Germinal center (tissue), 1 donor: ENCODE results near the gene GPS1.
"Not testable (repeated sequence)": the region's sequence is repeated elsewhere in the genome, so short reads cannot be mapped to it uniquely, and the experiment has no call there.

Experiments used
- DNase-seq: peaks from one replicate; pipeline ENCODE4 v3.0.0; 2012; ENCODE audit warnings: mixed read lengths, low spot score

The GPS1 gene

GRCh38 chr17:82028966-82029365 lies 22.7 kb upstream of the GPS1 start:
- DNase-seq, result no peak

GRCh38 chr17:82029391-82029790 lies 22.3 kb upstream of the GPS1 start:
- DNase-seq, result no peak

- no peak for DNase-seq
Measured at GRCh38 chr17:82029990-82030469, 21.7 kb upstream of the GPS1 start.

GRCh38 chr17:82030470-82031302 lies 21.0 kb upstream of the GPS1 start:
- peak; percentile 74 for DNase-seq

GRCh38 chr17:82031303-82031884 lies 20.3 kb upstream of the GPS1 start, which contains the start of gene RAC3:
Gene RAC3, plus strand, starts transcription at chr17:82031678. Its CDS starts 84 bp downstream, at chr17:82031762.
- no peak for DNase-seq

GRCh38 chr17:82031885-82032627 lies 19.6 kb upstream of the GPS1 start:
- DNase-seq, result peak; percentile 33

GRCh38 chr17:82033359-82034085 lies 18.2 kb upstream of the GPS1 start:
- no peak for DNase-seq

- DNase-seq, result no peak
Measured at GRCh38 chr17:82034371-82035011, 17.2 kb upstream of the GPS1 start.

- no peak for DNase-seq
Measured at GRCh38 chr17:82035488-82035887, 16.2 kb upstream of the GPS1 start.

GRCh38 chr17:82035956-82036633 lies 15.6 kb upstream of the GPS1 start:
- DNase-seq, result no peak

GRCh38 chr17:82036634-82037091 lies 15.0 kb upstream of the GPS1 start:
- DNase-seq, result no peak

GRCh38 chr17:82037092-82037888 lies 14.4 kb upstream of the GPS1 start, which contains the start of gene DCXR:
Gene DCXR, minus strand, starts transcription at chr17:82037697. Its CDS starts 15 bp downstream, at chr17:82037682.
- peak; percentile 97 for DNase-seq

- no peak for DNase-seq
Measured at GRCh38 chr17:82037889-82038195, 13.9 kb upstream of the GPS1 start.

GRCh38 chr17:82038796-82039409 lies 12.8 kb upstream of the GPS1 start:
- DNase-seq, result not testable (repeated sequence)

GRCh38 chr17:82039695-82040299 lies 11.9 kb upstream of the GPS1 start:
- no peak for DNase-seq

GRCh38 chr17:82041144-82041814 lies 10.4 kb upstream of the GPS1 start:
- no peak for DNase-seq

GRCh38 chr17:82042649-82043048 lies 9.0 kb upstream of the GPS1 start:
- no peak for DNase-seq

- no peak for DNase-seq
Measured at GRCh38 chr17:82043507-82043906, 8.2 kb upstream of the GPS1 start.
